Adrenal gland (tissue), 12 donors: ENCODE measurements around the gene NOC4L. TPM values are rescaled to one million over a fixed set of nuclear protein-coding genes. Genes with fewer than 3 reads are reported as not detected.

Source experiments
- DNase-seq, 7 donors: peaks; one replicate each; pipeline ENCODE4 v3.0.0-alpha.2; 2019 to 2020
- H3K27ac ChIP-seq, 5 donors: fragments of 200-600 bp; sonication (generic) in 4 of 5; 1 replicate in 3 of 5; 2 replicates in 2 of 5; pipeline versions ENCODE4 v1.5.1 to v1.8.0; 2016 to 2020; ENCODE audit warnings: mild to moderate bottlenecking in 1 of 5
- H3K27me3 ChIP-seq: fragments of 200-600 bp; 2 replicates; pipeline ENCODE4 v1.8.0; 2021
- H3K36me3 ChIP-seq, 2 donors: fragments of 200-600 bp; replicated peaks in 1 of 2; 1 replicate in 1 of 2; 2 replicates in 1 of 2; pipeline versions ENCODE4 v1.5.1 to v1.8.0; 2018 to 2022
- H3K4me1 ChIP-seq, 2 donors: fragments of 200-600 bp; replicated peaks in 1 of 2; 1 replicate in 1 of 2; 2 replicates in 1 of 2; pipeline versions ENCODE4 v1.5.1 to v1.8.0; 2018 to 2021
- H3K4me3 ChIP-seq, 4 donors: fragments of 200-600 bp; sonication (generic) in 3 of 4; one replicate each; pipeline ENCODE4 v1.5.1; 2016 to 2018
- H3K9me3 ChIP-seq, 3 donors: fragments of 200-600 bp; sonication (generic) in 1 of 3; replicated peaks in 1 of 3; 1 replicate in 2 of 3; 2 replicates in 1 of 3; pipeline versions ENCODE4 v1.5.1 to v1.8.0; 2016 to 2021
- POLR2A ChIP-seq, 2 donors: fragments of 450-650 bp; IDR thresholded peaks; one replicate each; pipeline ENCODE4 v1.6.1; 2017; ENCODE audit warnings: antibody characterized with exemption in 2 of 2, mild to moderate bottlenecking in 2 of 2, moderate library complexity in 1 of 2
- WGBS, 4 donors: extraction: QIAGEN DNeasy Blood & Tissue Kit in 2 of 4; methylation state at CpG; one replicate each; pipeline versions ENCODE4 v1.1.5 to v1.1.7; 2013 to 2017; 5-methylcytosine and 5-hydroxymethylcytosine counted together
- intact Hi-C, 2 donors: fragments of 100-400 bp; cut with DNase I; formaldehyde crosslinking; loops; one replicate each; pipeline versions ENCODE4 v1.14.1 to v1.15.0; 2022 to 2023
- polyA plus RNA-seq, 3 donors: library from polyadenylated mRNA; stranded (reverse); fragments of 200-250 nt in 2 of 3; fragments of 350-450 nt in 1 of 3; fragmentation: Illumina TruSeq in 1 of 3; extraction: RNeasy Lipid Tissue Mini Kit (QIAGEN cat#74804) in 1 of 3; gene quantifications; one replicate each; pipeline ENCODE4 v1.2.3, GENCODE V29; 2013 to 2014
- total RNA-seq, 9 donors: library from RNA; depleted of rRNA in 4 of 9; stranded (reverse); fragments of >200 nt in 4 of 9; fragments of 120-200 nt in 1 of 9; fragmentation: NEBNext Ultra II Directional in 1 of 9; extraction: Animal tissue kit (Norgen Biotek cat#: 25700) in 1 of 9; gene quantifications; one replicate each; pipeline versions ENCODE4 v1.1.0 to v1.2.4, GENCODE V29; 2013 to 2023
- TF ChIP-seq, protein P1 (sequence below), 6 experiments: fragments of 450-650 bp in 4 of 6; fragments of 200-600 bp in 2 of 6; sonication (generic) in 1 of 6; IDR thresholded peaks; 1 replicate in 5 of 6; 2 replicates in 1 of 6; pipeline versions ENCODE4 v1.5.1 to v1.8.0; 2016 to 2021; ENCODE audit warnings: antibody characterized with exemption in 6 of 6, mild to moderate bottlenecking in 2 of 6, moderate library complexity in 1 of 6
- donor health status: healthy with polysubstance abuse.
- donor health status: Bipolar disorder and iron deficiency.
- donor health status: DM: yes; HTN: yes; CAD: no.
- donor health status: DM: no; HTN: no; CAD: no.
- donor health status: DM: no; HTN: no; CAD: no.
- donor health status: DM: yes; HTN: yes; CAD: no.

NOC4L gene
- total and polyA plus RNA-seq, 12 donors: 4.7 to 51.5 (median 17.5) TPM

DNA sequence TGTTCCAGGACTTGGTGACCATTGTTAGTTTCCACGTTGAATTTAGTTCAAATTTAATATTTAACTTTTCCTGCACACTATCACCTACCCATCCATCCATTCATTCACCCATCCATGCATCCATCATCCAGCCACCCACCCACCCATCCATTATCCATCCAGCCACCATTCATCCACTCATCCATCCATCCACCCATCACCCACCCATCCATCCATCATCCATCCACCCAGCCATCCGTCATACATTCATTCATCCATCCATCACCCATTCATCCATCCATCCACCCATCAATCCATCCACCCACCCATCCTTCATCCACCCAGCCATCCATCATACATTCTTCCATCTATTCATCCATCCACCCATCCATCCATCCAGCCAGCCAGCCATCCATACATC is 21.8 kb downstream of the NOC4L start:
- 86 to 93% (median 90%) methylated on average over 2 of the region's 2 CpGs for WGBS, 4 donors
- Histone ChIP-seq H3K9me3 (no peaks in the 10 kb centered on the region), H3K4me3 (no peak overlapping the region), H3K36me3 (no peaks in the 10 kb centered on the region), H3K27me3 (peaks cover 4% of the 10 kb centered on the region), H3K27ac (no peak overlapping the region), H3K4me1 (peaks cover 0 to 6% of the 10 kb centered on the region in 2 donors)
- no peak for DNase-seq
- TF ChIP-seq, protein P1, sequence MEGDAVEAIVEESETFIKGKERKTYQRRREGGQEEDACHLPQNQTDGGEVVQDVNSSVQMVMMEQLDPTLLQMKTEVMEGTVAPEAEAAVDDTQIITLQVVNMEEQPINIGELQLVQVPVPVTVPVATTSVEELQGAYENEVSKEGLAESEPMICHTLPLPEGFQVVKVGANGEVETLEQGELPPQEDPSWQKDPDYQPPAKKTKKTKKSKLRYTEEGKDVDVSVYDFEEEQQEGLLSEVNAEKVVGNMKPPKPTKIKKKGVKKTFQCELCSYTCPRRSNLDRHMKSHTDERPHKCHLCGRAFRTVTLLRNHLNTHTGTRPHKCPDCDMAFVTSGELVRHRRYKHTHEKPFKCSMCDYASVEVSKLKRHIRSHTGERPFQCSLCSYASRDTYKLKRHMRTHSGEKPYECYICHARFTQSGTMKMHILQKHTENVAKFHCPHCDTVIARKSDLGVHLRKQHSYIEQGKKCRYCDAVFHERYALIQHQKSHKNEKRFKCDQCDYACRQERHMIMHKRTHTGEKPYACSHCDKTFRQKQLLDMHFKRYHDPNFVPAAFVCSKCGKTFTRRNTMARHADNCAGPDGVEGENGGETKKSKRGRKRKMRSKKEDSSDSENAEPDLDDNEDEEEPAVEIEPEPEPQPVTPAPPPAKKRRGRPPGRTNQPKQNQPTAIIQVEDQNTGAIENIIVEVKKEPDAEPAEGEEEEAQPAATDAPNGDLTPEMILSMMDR (IDR thresholded peaks at IDR 0.05): no peak
- TF ChIP-seq POLR2A (IDR thresholded peaks at IDR 0.05): no peak
- intact Hi-C loops: no loop called here

DNA sequence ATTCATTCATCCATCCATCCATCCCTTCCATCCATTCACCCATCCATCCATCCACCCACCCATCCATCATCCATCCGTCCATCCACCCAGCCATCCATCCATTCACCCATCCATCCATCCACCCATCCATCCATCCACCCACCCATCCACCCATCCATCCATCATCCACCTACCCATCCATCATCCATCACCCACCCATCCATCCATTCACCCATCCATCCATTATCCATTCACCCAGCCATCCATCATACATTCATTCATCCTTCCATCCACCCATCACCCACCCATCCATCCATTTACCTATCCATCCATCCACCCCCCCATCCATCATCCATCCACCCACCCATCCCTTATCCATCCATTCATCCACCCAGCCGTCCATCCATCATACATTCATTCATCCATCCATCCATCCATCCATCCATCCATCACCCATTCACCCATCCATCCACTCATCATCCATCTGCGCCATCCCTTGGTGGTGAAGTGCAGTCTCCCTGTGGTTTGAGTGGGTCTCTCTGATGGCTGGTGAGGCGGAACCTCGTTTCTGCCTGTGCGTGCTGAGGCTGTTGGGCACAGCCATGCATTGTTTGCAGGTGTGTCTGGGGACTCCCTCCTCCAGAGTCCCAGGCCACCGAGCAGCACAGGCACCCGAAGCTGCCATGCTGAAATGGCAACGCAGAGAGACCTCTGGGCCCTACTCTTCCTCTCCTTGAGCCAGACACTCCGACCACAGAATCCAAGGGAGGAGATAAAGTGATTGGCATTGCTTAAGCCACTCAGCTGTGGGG is 22.7 kb downstream of the NOC4L start:
- WGBS, 4 donors: 83 to 94% (median 86%) methylated on average over 6 to 10 of the region's 10 CpGs

DNA sequence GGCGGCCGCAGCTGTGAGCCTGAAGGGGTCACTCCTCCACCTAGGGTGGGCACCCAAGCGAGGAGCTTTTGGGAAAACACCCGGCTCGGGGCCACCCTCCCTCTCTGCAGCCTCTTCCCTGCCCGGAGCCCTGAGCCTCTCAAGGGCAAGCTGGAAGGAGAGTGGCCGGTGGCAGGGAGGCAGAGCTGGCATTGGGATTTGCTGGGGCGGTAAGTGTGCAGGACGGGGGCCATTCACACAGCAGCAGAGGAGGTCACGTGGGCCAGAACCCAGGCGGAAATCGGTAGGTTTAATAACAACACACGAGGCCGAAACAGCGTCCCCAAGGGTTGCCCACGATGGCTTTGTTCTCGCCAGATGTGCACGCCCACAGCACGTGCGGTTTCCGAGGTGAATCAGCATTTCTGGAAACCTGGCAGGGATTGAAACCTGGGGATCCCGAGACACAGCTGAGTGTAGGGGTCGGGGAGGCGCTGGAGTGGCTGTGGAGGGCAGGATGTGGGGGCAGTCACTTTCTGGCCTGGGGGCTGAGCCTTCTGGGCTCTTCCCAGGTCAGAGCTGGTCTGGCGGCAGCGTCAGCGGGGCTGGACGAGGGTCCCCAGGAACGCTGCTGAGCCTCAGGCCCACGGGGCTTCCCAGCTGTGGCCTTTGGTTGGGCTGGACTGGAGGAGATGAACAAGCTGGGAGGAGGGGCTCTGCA is 23.5 kb downstream of the NOC4L start:
- H3K9me3 ChIP-seq: no peaks in the 10 kb centered on the region
- H3K36me3 ChIP-seq: no peaks in the 10 kb centered on the region
- WGBS, 4 donors: 60 to 69% (median 65%) methylated on average over 22 to 30 of the region's 30 CpGs
- H3K4me1 ChIP-seq: peaks cover 0 to 1% of the 10 kb centered on the region in 2 donors
- peaks cover 14% of the 10 kb centered on the region for H3K27me3 ChIP-seq
- DNase-seq: no peak
- intact Hi-C loops: no loop called here
- no peak for TF ChIP-seq POLR2A (IDR thresholded peaks at IDR 0.05)
- TF ChIP-seq, protein P1 (IDR thresholded peaks at IDR 0.05): no peak
- H3K4me3 ChIP-seq: no peak overlapping the region
- no peak overlapping the region for H3K27ac ChIP-seq

More for the DNA sequence above, 22.7 kb downstream of the NOC4L start:
- Histone ChIP-seq H3K27ac (no peak overlapping the region), H3K27me3 (peaks cover 13% of the 10 kb centered on the region), H3K4me1 (peaks cover 0 to 6% of the 10 kb centered on the region in 2 donors), H3K9me3 (no peaks in the 10 kb centered on the region), H3K36me3 (no peaks in the 10 kb centered on the region), H3K4me3 (no peak overlapping the region)
- intact Hi-C loops: no loop called here
- DNase-seq: no peak
- TF ChIP-seq, protein P1 (IDR thresholded peaks at IDR 0.05): no peak
- TF ChIP-seq POLR2A (IDR thresholded peaks at IDR 0.05): no peak

DNA sequence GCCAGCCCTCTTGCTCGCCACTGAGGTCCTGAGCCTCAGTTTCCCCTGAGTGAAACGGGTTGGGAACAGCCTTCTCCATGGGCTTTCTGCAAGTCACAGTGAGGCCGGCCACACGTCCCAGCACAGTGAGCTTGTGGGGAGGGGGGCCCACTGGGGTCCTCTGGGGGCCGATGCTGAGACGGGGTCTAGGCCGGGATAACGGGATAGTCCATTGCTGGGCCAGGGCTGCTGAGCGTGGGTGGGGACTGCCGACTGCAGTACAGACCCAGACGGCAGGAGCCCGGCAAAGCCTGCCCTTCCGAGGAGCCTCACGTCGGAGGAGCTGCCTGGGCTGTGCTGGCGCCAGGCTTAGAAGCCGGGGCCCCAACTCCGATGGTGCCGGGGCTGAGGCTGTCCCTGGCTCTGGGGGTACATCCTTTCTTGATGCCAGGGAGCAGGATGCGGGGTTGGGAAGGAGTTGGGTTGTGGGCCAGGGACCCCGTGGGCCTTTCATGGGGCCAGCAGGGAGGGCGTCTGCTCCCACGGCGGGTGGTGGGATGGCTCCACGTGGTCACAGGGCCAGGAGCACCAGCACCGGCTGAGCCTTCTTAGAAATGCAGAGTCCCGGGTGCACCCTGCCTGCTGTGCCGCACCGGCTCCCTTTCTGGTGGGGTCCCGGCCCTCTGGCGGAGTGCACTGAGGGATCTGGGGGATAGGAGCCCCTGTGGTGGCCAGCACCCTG is 24.2 kb downstream of the NOC4L start:
- Histone ChIP-seq H3K27ac (no peak overlapping the region), H3K9me3 (no peaks in the 10 kb centered on the region), H3K27me3 (peaks cover 14% of the 10 kb centered on the region), H3K36me3 (no peaks in the 10 kb centered on the region), H3K4me3 (no peak overlapping the region), H3K4me1 (no peaks in the 10 kb centered on the region)
- WGBS, 4 donors: 72 to 80% (median 75%) methylated on average over 6 to 31 of the region's 31 CpGs
- intact Hi-C loops: no loop called here
- TF ChIP-seq POLR2A (IDR thresholded peaks at IDR 0.05): no peak
- TF ChIP-seq, protein P1 (IDR thresholded peaks at IDR 0.05): no peak
- no peak for DNase-seq
